HepG2 (cell line): ENCODE results near the gene DDTL. TPM values are rescaled to one million over a fixed set of nuclear protein-coding genes. Genes with fewer than 3 reads are reported as not detected.
A peak's percentile ranks its signal among the peaks of the same experiment; 100 is the strongest.

ENCODE experiments used
- FOXA3 ChIP-seq: IDR thresholded peaks from 2 replicates; pipeline ENCODE4 v1.6.1; 2016; ENCODE audit warnings: missing genetic modification reagents, missing compliant biosample characterization
- HDAC1 ChIP-seq: sonication (generic); formaldehyde crosslinking; IDR thresholded peaks from 2 replicates; pipeline ENCODE4 v1.5.1; 2020; ENCODE audit warnings: mild to moderate bottlenecking, missing genetic modification reagents
- HNF4A ChIP-seq: sonication (generic); formaldehyde crosslinking; IDR thresholded peaks from 2 replicates; pipeline ENCODE4 v1.4.0; 2020; ENCODE audit warnings: missing genetic modification reagents
- KDM1A ChIP-seq: IDR thresholded peaks from 2 replicates; pipeline ENCODE4 v1.6.1; 2016; ENCODE audit warnings: missing compliant biosample characterization
- MED1 ChIP-seq: sonication (generic); formaldehyde crosslinking; IDR thresholded peaks from 2 replicates; pipeline ENCODE4 v1.4.0; 2020; ENCODE audit warnings: missing genetic modification reagents
- PAX8 ChIP-seq: sonication (generic); formaldehyde crosslinking; IDR thresholded peaks from 2 replicates; pipeline ENCODE4 v1.8.0; 2022; ENCODE audit warnings: mild to moderate bottlenecking, missing genetic modification reagents, borderline replicate concordance
- PCBP1 ChIP-seq: fragments of 200-400 bp; formaldehyde crosslinking; IDR thresholded peaks from 2 replicates; pipeline ENCODE4 v1.6.1; 2017; ENCODE audit warnings: mild to moderate bottlenecking, low read depth, low read length, borderline replicate concordance
- SALL1 ChIP-seq: sonication (generic); formaldehyde crosslinking; IDR thresholded peaks from 2 replicates; pipeline ENCODE4 v1.8.0; 2022; ENCODE audit warnings: mild to moderate bottlenecking, missing genetic modification reagents
- SAP130 ChIP-seq: IDR thresholded peaks from 2 replicates; pipeline ENCODE4 v1.6.1; 2016; ENCODE audit warnings: low read depth
- SMYD3 ChIP-seq: sonication (generic); formaldehyde crosslinking; IDR thresholded peaks from 2 replicates; pipeline ENCODE4 v1.8.1; 2023; ENCODE audit warnings: mild to moderate bottlenecking, missing genetic modification reagents
- SP5 ChIP-seq: IDR thresholded peaks from 2 replicates; pipeline ENCODE4 v1.6.1; 2016; ENCODE audit warnings: low read depth, borderline replicate concordance
- THYN1 ChIP-seq: sonication (generic); formaldehyde crosslinking; IDR thresholded peaks from 2 replicates; pipeline ENCODE4 v1.8.1; 2023; ENCODE audit warnings: low read depth, mild to moderate bottlenecking, moderate library complexity, missing genetic modification reagents, borderline replicate concordance
- ZNF230 ChIP-seq: sonication (generic); formaldehyde crosslinking; IDR thresholded peaks from 2 replicates; pipeline ENCODE4 v1.4.0; 2020; ENCODE audit warnings: mild to moderate bottlenecking, missing genetic modification reagents
- polyA plus RNA-seq, 8 experiments: library from polyadenylated mRNA; depleted of rRNA in 3 of 8; stranded (reverse) in 7 of 8; unstranded in 1 of 8; fragments of >200 nt; fragmentation: Illumina TruSeq in 4 of 8; extraction: Trizol in 4 of 8; gene quantifications; 2 replicates each; pipeline versions ENCODE4 v1.2.1 to v1.2.3, GENCODE V29; 2011 to 2016; ENCODE audit warnings: low read depth in 4 of 8, missing spikeins in 1 of 8, mixed read lengths in 1 of 8; ENCODE audit not compliant: insufficient read depth in 1 of 8
- total RNA-seq, 5 experiments: library from RNA; depleted of rRNA; stranded (reverse); fragments of >200 nt; fragmentation: Illumina TruSeq; extraction: Trizol; gene quantifications; 2 replicates each; pipeline ENCODE4 v1.2.3, GENCODE V29; 2016; ENCODE audit warnings: low read depth in 1 of 5
- TF ChIP-seq, protein P1 (sequence below): IDR thresholded peaks from 2 replicates; pipeline ENCODE4 v1.4.0; 2020; ENCODE audit warnings: mild to moderate bottlenecking, missing genetic modification reagents
- TF ChIP-seq, protein P2 (sequence below): sonication (generic); formaldehyde crosslinking; IDR thresholded peaks from 2 replicates; pipeline ENCODE4 v1.5.0; 2020; ENCODE audit warnings: missing genetic modification reagents
- TF ChIP-seq, protein P3 (sequence below): sonication (generic); formaldehyde crosslinking; IDR thresholded peaks from 2 replicates; pipeline ENCODE4 v1.4.0; 2020; ENCODE audit warnings: missing genetic modification reagents
- TF ChIP-seq, protein P4 (sequence below): sonication (generic); formaldehyde crosslinking; IDR thresholded peaks from 2 replicates; pipeline ENCODE4 v1.4.0; 2020; ENCODE audit warnings: missing genetic modification reagents

Gene DDTL
- total and polyA plus RNA-seq, 2 of the 13 experiments (the other 11 are each of a cell fraction or from before 2014, with no cell fraction given), result 0.31 TPM; not detected in 1

DNA sequence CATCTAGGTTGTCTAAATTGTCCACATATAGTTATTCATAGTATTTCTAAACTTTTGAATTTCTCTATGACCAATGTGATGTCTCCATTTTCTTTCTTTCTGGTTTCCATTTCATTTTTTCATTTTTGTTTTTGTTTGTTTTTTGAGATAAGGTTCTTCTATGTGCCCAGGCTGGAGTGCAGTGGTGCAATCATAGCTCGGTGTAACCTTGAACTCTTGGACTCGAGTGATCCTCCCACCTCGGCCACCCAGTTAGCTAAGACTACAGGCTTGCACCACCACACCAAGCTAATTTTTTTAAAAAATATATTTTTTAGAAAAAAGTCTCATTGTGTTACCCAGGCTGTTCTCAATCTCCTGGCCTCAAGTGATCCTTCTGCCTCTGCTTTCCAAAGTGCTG lies 30.4 kb downstream of the DDTL start (continued):
- TF ChIP-seq SP5 (CRISPR knock-in tag) (peak; percentile 91), ZNF230 (CRISPR knock-in tag) (no peak), HNF4A (CRISPR knock-in tag) (peak; percentile 86), MED1 (CRISPR knock-in tag) (peak; percentile 44; the same call in 1 of the 2 replicates), KDM1A (CRISPR knock-in tag) (0 out of 2 replicates have a peak, but pooled peaks have one; percentile 39), HDAC1 (CRISPR knock-in tag) (0 out of 2 replicates have a peak, but pooled peaks have one; percentile 36), PCBP1 (no peak), SAP130 (CRISPR knock-in tag) (peak; percentile 28; the same call in 1 of the 2 replicates), PAX8 (CRISPR knock-in tag) (no peak), FOXA3 (CRISPR knock-in tag) (peak; percentile 53; the same call in 1 of the 2 replicates), SALL1 (CRISPR knock-in tag) (peak; percentile 92), SMYD3 (CRISPR knock-in tag) (no peak), THYN1 (CRISPR knock-in tag) (no peak)
- TF ChIP-seq, protein P1, sequence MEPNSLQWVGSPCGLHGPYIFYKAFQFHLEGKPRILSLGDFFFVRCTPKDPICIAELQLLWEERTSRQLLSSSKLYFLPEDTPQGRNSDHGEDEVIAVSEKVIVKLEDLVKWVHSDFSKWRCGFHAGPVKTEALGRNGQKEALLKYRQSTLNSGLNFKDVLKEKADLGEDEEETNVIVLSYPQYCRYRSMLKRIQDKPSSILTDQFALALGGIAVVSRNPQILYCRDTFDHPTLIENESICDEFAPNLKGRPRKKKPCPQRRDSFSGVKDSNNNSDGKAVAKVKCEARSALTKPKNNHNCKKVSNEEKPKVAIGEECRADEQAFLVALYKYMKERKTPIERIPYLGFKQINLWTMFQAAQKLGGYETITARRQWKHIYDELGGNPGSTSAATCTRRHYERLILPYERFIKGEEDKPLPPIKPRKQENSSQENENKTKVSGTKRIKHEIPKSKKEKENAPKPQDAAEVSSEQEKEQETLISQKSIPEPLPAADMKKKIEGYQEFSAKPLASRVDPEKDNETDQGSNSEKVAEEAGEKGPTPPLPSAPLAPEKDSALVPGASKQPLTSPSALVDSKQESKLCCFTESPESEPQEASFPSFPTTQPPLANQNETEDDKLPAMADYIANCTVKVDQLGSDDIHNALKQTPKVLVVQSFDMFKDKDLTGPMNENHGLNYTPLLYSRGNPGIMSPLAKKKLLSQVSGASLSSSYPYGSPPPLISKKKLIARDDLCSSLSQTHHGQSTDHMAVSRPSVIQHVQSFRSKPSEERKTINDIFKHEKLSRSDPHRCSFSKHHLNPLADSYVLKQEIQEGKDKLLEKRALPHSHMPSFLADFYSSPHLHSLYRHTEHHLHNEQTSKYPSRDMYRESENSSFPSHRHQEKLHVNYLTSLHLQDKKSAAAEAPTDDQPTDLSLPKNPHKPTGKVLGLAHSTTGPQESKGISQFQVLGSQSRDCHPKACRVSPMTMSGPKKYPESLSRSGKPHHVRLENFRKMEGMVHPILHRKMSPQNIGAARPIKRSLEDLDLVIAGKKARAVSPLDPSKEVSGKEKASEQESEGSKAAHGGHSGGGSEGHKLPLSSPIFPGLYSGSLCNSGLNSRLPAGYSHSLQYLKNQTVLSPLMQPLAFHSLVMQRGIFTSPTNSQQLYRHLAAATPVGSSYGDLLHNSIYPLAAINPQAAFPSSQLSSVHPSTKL, result peak; percentile 71
- TF ChIP-seq, protein P2, sequence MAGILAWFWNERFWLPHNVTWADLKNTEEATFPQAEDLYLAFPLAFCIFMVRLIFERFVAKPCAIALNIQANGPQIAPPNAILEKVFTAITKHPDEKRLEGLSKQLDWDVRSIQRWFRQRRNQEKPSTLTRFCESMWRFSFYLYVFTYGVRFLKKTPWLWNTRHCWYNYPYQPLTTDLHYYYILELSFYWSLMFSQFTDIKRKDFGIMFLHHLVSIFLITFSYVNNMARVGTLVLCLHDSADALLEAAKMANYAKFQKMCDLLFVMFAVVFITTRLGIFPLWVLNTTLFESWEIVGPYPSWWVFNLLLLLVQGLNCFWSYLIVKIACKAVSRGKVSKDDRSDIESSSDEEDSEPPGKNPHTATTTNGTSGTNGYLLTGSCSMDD (CRISPR knock-in tag), result no peak
- TF ChIP-seq, protein P3, sequence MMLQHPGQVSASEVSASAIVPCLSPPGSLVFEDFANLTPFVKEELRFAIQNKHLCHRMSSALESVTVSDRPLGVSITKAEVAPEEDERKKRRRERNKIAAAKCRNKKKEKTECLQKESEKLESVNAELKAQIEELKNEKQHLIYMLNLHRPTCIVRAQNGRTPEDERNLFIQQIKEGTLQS (CRISPR knock-in tag), result no peak
- TF ChIP-seq, protein P4, sequence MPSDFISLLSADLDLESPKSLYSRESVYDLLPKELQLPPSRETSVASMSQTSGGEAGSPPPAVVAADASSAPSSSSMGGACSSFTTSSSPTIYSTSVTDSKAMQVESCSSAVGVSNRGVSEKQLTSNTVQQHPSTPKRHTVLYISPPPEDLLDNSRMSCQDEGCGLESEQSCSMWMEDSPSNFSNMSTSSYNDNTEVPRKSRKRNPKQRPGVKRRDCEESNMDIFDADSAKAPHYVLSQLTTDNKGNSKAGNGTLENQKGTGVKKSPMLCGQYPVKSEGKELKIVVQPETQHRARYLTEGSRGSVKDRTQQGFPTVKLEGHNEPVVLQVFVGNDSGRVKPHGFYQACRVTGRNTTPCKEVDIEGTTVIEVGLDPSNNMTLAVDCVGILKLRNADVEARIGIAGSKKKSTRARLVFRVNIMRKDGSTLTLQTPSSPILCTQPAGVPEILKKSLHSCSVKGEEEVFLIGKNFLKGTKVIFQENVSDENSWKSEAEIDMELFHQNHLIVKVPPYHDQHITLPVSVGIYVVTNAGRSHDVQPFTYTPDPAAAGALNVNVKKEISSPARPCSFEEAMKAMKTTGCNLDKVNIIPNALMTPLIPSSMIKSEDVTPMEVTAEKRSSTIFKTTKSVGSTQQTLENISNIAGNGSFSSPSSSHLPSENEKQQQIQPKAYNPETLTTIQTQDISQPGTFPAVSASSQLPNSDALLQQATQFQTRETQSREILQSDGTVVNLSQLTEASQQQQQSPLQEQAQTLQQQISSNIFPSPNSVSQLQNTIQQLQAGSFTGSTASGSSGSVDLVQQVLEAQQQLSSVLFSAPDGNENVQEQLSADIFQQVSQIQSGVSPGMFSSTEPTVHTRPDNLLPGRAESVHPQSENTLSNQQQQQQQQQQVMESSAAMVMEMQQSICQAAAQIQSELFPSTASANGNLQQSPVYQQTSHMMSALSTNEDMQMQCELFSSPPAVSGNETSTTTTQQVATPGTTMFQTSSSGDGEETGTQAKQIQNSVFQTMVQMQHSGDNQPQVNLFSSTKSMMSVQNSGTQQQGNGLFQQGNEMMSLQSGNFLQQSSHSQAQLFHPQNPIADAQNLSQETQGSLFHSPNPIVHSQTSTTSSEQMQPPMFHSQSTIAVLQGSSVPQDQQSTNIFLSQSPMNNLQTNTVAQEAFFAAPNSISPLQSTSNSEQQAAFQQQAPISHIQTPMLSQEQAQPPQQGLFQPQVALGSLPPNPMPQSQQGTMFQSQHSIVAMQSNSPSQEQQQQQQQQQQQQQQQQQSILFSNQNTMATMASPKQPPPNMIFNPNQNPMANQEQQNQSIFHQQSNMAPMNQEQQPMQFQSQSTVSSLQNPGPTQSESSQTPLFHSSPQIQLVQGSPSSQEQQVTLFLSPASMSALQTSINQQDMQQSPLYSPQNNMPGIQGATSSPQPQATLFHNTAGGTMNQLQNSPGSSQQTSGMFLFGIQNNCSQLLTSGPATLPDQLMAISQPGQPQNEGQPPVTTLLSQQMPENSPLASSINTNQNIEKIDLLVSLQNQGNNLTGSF (CRISPR knock-in tag), result no peak
